Common myeloid progenitor, CD34-positive (primary cell): ENCODE results near the gene PER2.
"Not testable (repeated sequence)": the region's sequence is repeated elsewhere in the genome, so short reads cannot be mapped to it uniquely, and the experiment has no call there.

Experiments used
- CTCF ChIA-PET: fragments of 350-600 bp; sonication (Branson Sonifier 250); formaldehyde crosslinking; loops from one replicate; lab custom pipeline; 2021; ENCODE audit warnings: antibody characterized with exemption; lab: Charles Lee
- POLR2A ChIA-PET: fragments of 350-600 bp; sonication (Branson Sonifier 250); formaldehyde crosslinking; loops from one replicate; lab custom pipeline; 2021; ENCODE audit warnings: antibody characterized with exemption; lab: Charles Lee
- DNase-seq, 3 donors: peaks; one replicate each; pipeline versions ENCODE4 v3.0.0 to v3.0.0-alpha.2; 2013
- H3K27ac ChIP-seq, 2 experiments: 1 replicate in 1 of 2; 2 replicates in 1 of 2; pipeline ENCODE4 v1.7.0; 2013; ENCODE audit warnings: inconsistent platforms in 2 of 2, low read length in 2 of 2, mild to moderate bottlenecking in 2 of 2, low read depth in 1 of 2, moderate library complexity in 1 of 2; ENCODE audit not compliant: severe bottlenecking in 2 of 2, insufficient read depth in 1 of 2, poor library complexity in 1 of 2
- H3K27me3 ChIP-seq, 5 experiments: replicated peaks in 2 of 5; 1 replicate in 3 of 5; 2 replicates in 2 of 5; pipeline versions ENCODE4 v1.6.1 to v1.7.0; 2013; ENCODE audit warnings: low read length in 4 of 5, mild to moderate bottlenecking in 2 of 5, moderate library complexity in 2 of 5, inconsistent platforms in 1 of 5; ENCODE audit not compliant: insufficient read depth in 5 of 5, control insufficient read depth in 4 of 5
- H3K36me3 ChIP-seq, 4 experiments: 1 replicate in 2 of 4; 2 replicates in 2 of 4; pipeline versions ENCODE4 v1.6.1 to v1.7.0; 2013; ENCODE audit warnings: low read length in 3 of 4, control low read depth in 1 of 4, mild to moderate bottlenecking in 1 of 4; ENCODE audit not compliant: control insufficient read depth in 4 of 4, insufficient read depth in 4 of 4
- H3K4me1 ChIP-seq, 4 experiments: 1 replicate in 3 of 4; 2 replicates in 1 of 4; pipeline versions ENCODE4 v1.6.1 to v1.7.1; 2013; ENCODE audit warnings: low read length in 3 of 4, mild to moderate bottlenecking in 3 of 4, control low read depth in 1 of 4, inconsistent platforms in 1 of 4, moderate library complexity in 1 of 4; ENCODE audit not compliant: control insufficient read depth in 4 of 4, insufficient read depth in 4 of 4; ENCODE audit errors: control extremely low read depth in 1 of 4
- H3K4me3 ChIP-seq, 7 experiments: 1 replicate in 4 of 7; 2 replicates in 3 of 7; pipeline versions ENCODE4 v1.5.1 to v1.7.0; 2013; ENCODE audit warnings: mild to moderate bottlenecking in 7 of 7, low read length in 6 of 7, moderate library complexity in 6 of 7, inconsistent platforms in 2 of 7, low read depth in 2 of 7, control low read depth in 1 of 7; ENCODE audit not compliant: insufficient read depth in 4 of 7, control insufficient read depth in 1 of 7; ENCODE audit errors: extremely low read depth in 1 of 7
- H3K9me3 ChIP-seq, 5 experiments: 1 replicate in 4 of 5; 2 replicates in 1 of 5; pipeline versions ENCODE4 v1.6.1 to v1.7.1; 2013; ENCODE audit warnings: low read length in 4 of 5, mild to moderate bottlenecking in 2 of 5, inconsistent platforms in 1 of 5, low read depth in 1 of 5, moderate library complexity in 1 of 5; ENCODE audit not compliant: control insufficient read depth in 4 of 5, insufficient read depth in 2 of 5; ENCODE audit errors: control extremely low read depth in 1 of 5
- WGBS: methylation state at CpG from one replicate; pipeline ENCODE4 v1.1.5; 2013; ENCODE audit not compliant: insufficient coverage; 5-methylcytosine and 5-hydroxymethylcytosine counted together

The PER2 gene

DNA sequence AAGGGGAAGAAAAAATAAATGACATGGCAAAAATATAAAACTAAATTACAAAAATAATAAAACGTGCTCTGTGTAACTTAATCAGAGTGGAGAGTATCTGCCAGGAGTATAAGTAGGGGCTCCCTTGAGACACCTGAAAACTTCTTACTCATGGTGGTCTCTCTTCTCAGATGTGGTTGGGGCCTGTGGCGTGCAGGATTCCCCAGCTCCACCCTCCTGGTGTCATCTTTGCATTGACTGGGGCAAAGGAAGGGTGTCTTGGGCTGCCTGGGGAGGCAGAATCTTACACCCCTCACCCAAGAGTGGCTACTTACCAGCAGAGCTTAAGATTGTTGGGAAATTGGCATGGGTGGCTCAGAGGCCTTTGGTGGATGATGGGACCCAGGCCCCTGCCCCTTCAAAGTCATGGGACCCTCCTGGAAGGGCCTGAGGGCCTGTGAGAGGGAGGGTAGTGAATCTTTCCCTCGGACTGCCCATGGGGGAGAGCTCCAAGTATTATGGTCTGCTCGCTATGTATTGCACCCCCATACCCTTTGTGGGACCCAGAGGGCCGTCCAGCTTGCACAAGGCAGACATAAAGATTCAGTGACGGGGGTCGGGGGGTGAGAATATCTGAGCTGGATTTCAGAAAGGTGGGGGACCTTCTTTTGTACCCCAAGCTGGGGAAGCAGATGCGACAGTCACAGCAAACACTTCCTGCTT lies 25.0 kb upstream of the PER2 start:
- no peak for DNase-seq
- no peak overlapping the region for H3K4me3 ChIP-seq
- no peaks in the 10 kb centered on the region for H3K9me3 ChIP-seq
- H3K36me3 ChIP-seq: no peaks in the 10 kb centered on the region
- ChIA-PET CTCF (no interaction called here), POLR2A (no interaction called here)
- H3K27ac ChIP-seq: no peak overlapping the region
- no peaks in the 10 kb centered on the region for H3K4me1 ChIP-seq
- 98% methylated on average over 6 of the region's 8 CpGs for WGBS
- no peaks in the 10 kb centered on the region for H3K27me3 ChIP-seq

DNA sequence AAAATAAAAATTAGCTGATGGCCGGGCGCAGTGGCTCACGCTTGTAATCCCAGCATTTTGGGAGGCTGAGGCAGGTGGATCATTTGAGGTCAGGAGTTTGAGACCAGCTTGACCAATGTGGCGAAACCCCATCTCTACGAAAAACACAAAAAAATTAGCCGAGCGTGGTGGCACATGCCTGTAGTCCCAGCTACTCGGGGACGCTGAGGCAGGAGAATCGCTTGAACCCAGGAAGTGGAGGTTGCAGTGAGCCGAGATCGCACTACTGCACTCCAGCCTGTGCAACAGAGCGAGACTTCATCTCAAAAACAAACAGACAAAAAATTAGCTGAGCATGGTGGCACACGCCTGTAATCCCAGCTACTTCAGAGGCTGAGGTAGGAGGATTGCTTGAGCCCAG lies 22.3 kb upstream of the PER2 start:
- H3K4me3 ChIP-seq, H3K27me3 ChIP-seq, POLR2A ChIA-PET, H3K27ac ChIP-seq, H3K9me3 ChIP-seq, DNase-seq, H3K36me3 ChIP-seq, H3K4me1 ChIP-seq: not testable (repeated sequence)
- 100% methylated on average over 13 of the region's 14 CpGs for WGBS
- CTCF ChIA-PET: interaction anchor here (1.0 to 1.1 kb wide), 2 partner anchors 47 to 55 kb away, joined by 3 read pairs; no protein-coding TSS in a partner anchor

DNA sequence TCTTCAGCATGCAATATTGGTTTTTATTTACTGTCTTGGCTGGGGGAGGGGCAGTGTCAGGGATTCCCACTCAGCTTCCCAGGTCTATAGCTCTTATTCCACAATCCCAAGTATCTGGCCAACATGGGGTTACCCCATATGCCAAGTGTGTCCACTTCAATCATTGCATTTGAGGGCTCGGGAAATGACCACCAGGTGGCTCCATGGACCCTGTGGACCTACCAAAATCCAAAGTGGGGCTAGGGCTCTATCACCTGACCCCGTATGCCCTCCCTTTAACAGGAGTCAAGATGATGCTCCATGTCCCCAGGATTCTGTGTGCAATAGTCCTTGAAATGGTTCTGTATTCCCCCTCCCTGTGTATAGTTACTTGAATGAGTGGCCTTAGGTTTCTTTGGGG lies 19.8 kb upstream of the PER2 start:
- CTCF ChIA-PET: interaction anchor here (1.2 kb wide), 1 partner anchor 10 kb away, joined by 3 read pairs; no protein-coding TSS in a partner anchor

DNA sequence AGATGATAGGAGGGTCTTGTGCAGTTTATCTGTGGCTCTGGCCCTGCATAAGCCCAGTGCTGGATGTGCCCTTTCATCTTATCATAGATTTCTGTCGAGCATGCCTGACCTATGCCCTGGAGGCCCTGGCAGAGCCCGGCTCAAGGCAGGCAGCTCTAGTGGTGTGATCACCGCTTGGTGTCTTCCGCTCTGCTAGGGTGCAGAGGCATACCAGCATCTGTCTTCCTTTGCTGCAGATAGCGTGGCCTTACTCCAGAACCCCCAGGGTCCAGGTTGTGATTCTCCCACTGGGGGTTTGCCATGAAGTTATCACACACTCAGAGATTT lies 18.2 kb upstream of the PER2 start:
- ChIA-PET CTCF (no interaction called here), POLR2A (no interaction called here)
- no peaks in the 10 kb centered on the region for H3K36me3 ChIP-seq
- WGBS: 78% methylated on average over 5 of the region's 5 CpGs
- DNase-seq: no peak
- H3K9me3 ChIP-seq: no peaks in the 10 kb centered on the region
- H3K27me3 ChIP-seq: no peaks in the 10 kb centered on the region
- H3K4me3 ChIP-seq: no peak overlapping the region
- H3K4me1 ChIP-seq: no peaks in the 10 kb centered on the region
- H3K27ac ChIP-seq: no peak overlapping the region

More for the DNA sequence above, 19.8 kb upstream of the PER2 start:
- DNase-seq: no peak
- Histone ChIP-seq H3K36me3 (no peaks in the 10 kb centered on the region), H3K9me3 (no peaks in the 10 kb centered on the region), H3K27me3 (no peaks in the 10 kb centered on the region), H3K4me3 (no peak overlapping the region), H3K4me1 (no peaks in the 10 kb centered on the region), H3K27ac (no peak overlapping the region)
- WGBS: 85% methylated on average over 2 of the region's 2 CpGs
- POLR2A ChIA-PET: no interaction called here

DNA sequence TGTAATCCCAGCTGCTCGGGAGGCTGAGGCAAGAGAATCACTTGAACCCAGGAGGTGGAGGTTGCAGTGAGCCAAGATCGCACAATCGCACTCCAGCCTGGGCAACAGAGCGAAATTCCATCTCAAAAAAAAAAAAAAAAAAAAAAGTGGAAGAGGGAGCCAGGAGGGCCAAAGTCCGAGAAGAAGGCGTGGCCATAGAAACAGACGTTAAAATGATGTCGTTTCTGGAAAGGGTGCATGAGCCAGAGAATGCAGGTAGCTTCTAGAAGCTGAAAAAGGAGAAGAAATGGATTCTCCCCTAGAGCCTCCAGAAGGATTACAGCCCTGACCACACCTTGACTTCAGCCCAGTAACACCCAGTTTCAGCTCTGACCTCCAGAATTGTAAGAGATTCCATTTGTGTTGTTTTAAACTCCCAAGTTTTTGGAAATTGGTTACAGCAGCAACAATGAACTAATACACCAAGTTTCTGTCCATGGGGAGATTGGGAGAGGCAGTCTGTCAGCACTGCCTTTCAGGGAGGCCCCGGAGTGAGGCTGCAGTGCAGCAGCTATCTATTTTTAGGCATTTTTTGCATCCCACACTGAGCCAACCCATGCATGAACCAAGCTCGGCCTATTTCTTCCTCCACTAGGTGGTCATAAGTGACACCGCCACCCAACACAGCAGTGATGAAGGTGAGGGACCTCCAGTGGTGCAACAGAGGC lies 17.7 kb upstream of the PER2 start:
- CTCF ChIA-PET: interaction anchor here (0.9 kb wide), 1 partner anchor 20 kb away, joined by 3 read pairs; no protein-coding TSS in a partner anchor
- WGBS: 96% methylated on average over 10 of the region's 11 CpGs
- H3K9me3 ChIP-seq: no peaks in the 10 kb centered on the region

DNA sequence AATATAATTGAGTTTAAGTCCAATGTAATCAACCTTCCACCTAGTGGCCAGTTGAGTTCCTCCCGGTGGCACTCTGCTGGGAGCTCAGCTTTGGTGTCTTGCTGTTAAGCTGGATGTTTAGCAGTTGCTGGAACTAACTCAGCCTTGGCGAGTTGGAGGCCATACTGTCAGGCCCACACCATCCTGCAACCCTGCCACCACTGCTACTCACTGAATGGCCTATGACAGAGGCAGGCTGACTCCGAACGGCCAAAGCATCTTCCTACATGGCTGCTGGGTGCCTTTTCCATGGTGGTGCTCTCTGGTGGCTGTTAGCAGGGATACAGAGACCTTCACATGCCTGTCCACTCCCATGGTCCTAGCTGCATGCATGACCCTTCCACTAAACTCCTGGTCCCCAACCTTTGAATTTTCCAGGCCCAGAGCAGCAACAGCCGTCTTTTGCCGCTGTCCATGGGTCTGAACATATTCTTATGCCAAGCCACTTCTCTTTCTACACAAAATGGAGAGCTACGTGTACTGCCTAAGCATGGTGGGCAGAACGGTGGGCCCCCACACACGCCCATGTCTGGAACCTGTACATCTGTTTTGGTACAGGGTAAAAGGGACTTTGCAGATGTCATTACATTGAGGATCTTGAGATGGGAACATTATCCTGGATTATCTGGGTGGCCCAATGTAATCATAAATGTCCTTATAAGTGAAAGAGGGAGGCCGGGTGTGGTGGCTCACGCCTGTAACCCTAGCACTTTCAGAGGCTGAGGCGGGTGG lies 16.9 kb upstream of the PER2 start:
- 92% methylated on average over 10 of the region's 12 CpGs for WGBS

More for the DNA sequence above, 17.7 kb upstream of the PER2 start:
- no peak overlapping the region for H3K4me3 ChIP-seq
- no peak for DNase-seq
- no peaks in the 10 kb centered on the region for H3K36me3 ChIP-seq
- no peaks in the 10 kb centered on the region for H3K27me3 ChIP-seq
- H3K27ac ChIP-seq: no peak overlapping the region
- POLR2A ChIA-PET: no interaction called here
- H3K4me1 ChIP-seq: no peaks in the 10 kb centered on the region

More for the DNA sequence above, 16.9 kb upstream of the PER2 start:
- ChIA-PET POLR2A (no interaction called here), CTCF (interaction anchor here (0.9 to 2.0 kb wide), 3 partner anchors 20 to 41 kb away, joined by 3 to 5 read pairs (median 3); no protein-coding TSS in a partner anchor)
- DNase-seq: no peak
- Histone ChIP-seq H3K27ac (no peak overlapping the region), H3K4me3 (no peak overlapping the region), H3K36me3 (no peaks in the 10 kb centered on the region), H3K4me1 (no peaks in the 10 kb centered on the region), H3K27me3 (no peaks in the 10 kb centered on the region), H3K9me3 (no peaks in the 10 kb centered on the region)
